K562 (cell line): ENCODE measurements around the gene FES. TPM values are rescaled to one million over a fixed set of nuclear protein-coding genes. Genes with fewer than 3 reads are reported as not detected.

Experiments used
- ATAC-seq: fragments of 200-7000 bp; cut with Tn5 transposase; 3 replicates; pipeline ENCODE4 v1.9.1; 2020; ENCODE audit warnings: moderate library complexity
- BruUV-seq: library from RNA; stranded (reverse); fragments of 400-500 nt; replicated peaks from 2 replicates; lab custom pipeline; 2021; lab: Mats Ljungman, UMichigan
- CTCF ChIA-PET: fragments of 300-600 bp; formaldehyde crosslinking; extraction: SDS; loops from one replicate; lab custom pipeline; 2021; ENCODE audit warnings: low intra/inter-chr PET ratio; lab: Yijun Ruan, JAX
- POLR2A ChIA-PET: fragments of 300-600, 350-650 bp; sonication (Branson Sonifier 250); formaldehyde crosslinking; extraction: SDS; loops from one replicate; lab custom pipeline; 2021; ENCODE audit warnings: antibody characterized with exemption, inconsistent platforms; lab: Yijun Ruan, JAX
- DNase-seq, 4 experiments: peaks; one replicate each; pipeline versions ENCODE4 v3.0.0 to v3.0.0-alpha.2; 2011 to 2018; ENCODE audit warnings: low spot score in 3 of 4, mixed read lengths in 3 of 4; ENCODE audit errors: extremely low read depth in 1 of 4
- FAIRE-seq: peaks from 2 replicates; lab custom pipeline; 2011; peaks lifted over from hg19 to GRCh38; lab: Jason Lieb, UNC
- H2AFZ ChIP-seq: 2 replicates; pipeline ENCODE4 v1.6.0; 2011; ENCODE audit warnings: low read depth, low read length, control low read depth, inconsistent platforms
- H3K27ac ChIP-seq: fragments of 200-600 bp; 3 replicates; pipeline ENCODE4 v1.8.0; 2011; ENCODE audit warnings: low read depth, mild to moderate bottlenecking, control low read depth, inconsistent platforms, low read length, moderate library complexity, mixed read lengths; ENCODE audit errors: extremely low read depth
- H3K27me3 ChIP-seq, 2 experiments: fragments of 300-600 bp in 1 of 2; 2 replicates in 1 of 2; 3 replicates in 1 of 2; pipeline versions ENCODE4 v1.6.0 to v1.8.0; 2011; ENCODE audit warnings: inconsistent platforms in 2 of 2, low read length in 2 of 2, mild to moderate bottlenecking in 1 of 2, mixed read lengths in 1 of 2, moderate library complexity in 1 of 2; ENCODE audit not compliant: control insufficient read depth in 2 of 2, insufficient read depth in 2 of 2
- H3K36me3 ChIP-seq: fragments of 300-600 bp; 3 replicates; pipeline ENCODE4 v1.8.0; 2011; ENCODE audit warnings: mild to moderate bottlenecking, low read length, inconsistent platforms; ENCODE audit not compliant: control insufficient read depth, insufficient read depth
- H3K4me1 ChIP-seq, 2 experiments: fragments of 200-600 bp in 1 of 2; replicated peaks in 1 of 2; 2 replicates in 1 of 2; 3 replicates in 1 of 2; pipeline versions ENCODE4 v1.5.1 to v1.8.0; 2011; ENCODE audit warnings: inconsistent platforms in 2 of 2, low read length in 2 of 2, mild to moderate bottlenecking in 1 of 2, mixed read lengths in 1 of 2, moderate library complexity in 1 of 2; ENCODE audit not compliant: control insufficient read depth in 2 of 2, insufficient read depth in 2 of 2
- H3K4me2 ChIP-seq: 2 replicates; pipeline ENCODE4 v1.6.1; 2011; ENCODE audit warnings: low read length, control low read depth, inconsistent platforms, mixed read lengths; ENCODE audit not compliant: insufficient read depth
- H3K4me3 ChIP-seq: fragments of 200-600 bp; sonication (generic), shearing (Covaris generic); 2 replicates; pipeline ENCODE4 v1.5.1; 2016; ENCODE audit warnings: control low read depth, inconsistent platforms
- H3K79me2 ChIP-seq: fragments of 200-600 bp; 3 replicates; pipeline ENCODE4 v1.8.0; 2011; ENCODE audit warnings: low read length, inconsistent platforms; ENCODE audit not compliant: control insufficient read depth, insufficient read depth
- H3K9ac ChIP-seq, 2 experiments: 2 replicates each; pipeline versions ENCODE4 v1.6.0 to v1.6.1; 2011; ENCODE audit warnings: low read depth in 2 of 2, low read length in 2 of 2, control low read depth in 1 of 2, inconsistent platforms in 1 of 2, mild to moderate bottlenecking in 1 of 2, mixed read lengths in 1 of 2; ENCODE audit not compliant: insufficient read depth in 1 of 2
- H3K9me1 ChIP-seq: one replicate; pipeline ENCODE4 v1.6.0; 2011; ENCODE audit warnings: inconsistent platforms, mild to moderate bottlenecking, low read length, moderate library complexity; ENCODE audit not compliant: control insufficient read depth, insufficient read depth
- H3K9me3 ChIP-seq: replicated peaks from 2 replicates; pipeline ENCODE4 v1.5.1; 2011; ENCODE audit warnings: low read depth, low read length, inconsistent platforms; ENCODE audit not compliant: control insufficient read depth, insufficient read depth
- H4K20me1 ChIP-seq: replicated peaks from 2 replicates; pipeline ENCODE4 v1.6.1; 2011; ENCODE audit warnings: low read length, inconsistent platforms, mixed read lengths; ENCODE audit not compliant: control insufficient read depth, insufficient read depth
- ARID1B ChIP-seq: fragments of 450-650 bp; IDR thresholded peaks from 2 replicates; pipeline ENCODE4 v1.6.1; 2016; ENCODE audit warnings: antibody characterized with exemption, mild to moderate bottlenecking, inconsistent platforms
- BRD4 ChIP-seq: fragments of 200-600 bp; sonication (generic); IDR thresholded peaks from 2 replicates; pipeline ENCODE4 v1.6.1; 2017; ENCODE audit warnings: inconsistent platforms
- DMBX1 ChIP-seq: fragments of 250-450 bp; sonication (Bioruptor Pico); IDR thresholded peaks from 2 replicates; pipeline ENCODE4 v1.8.0; 2022; ENCODE audit warnings: inconsistent platforms, mild to moderate bottlenecking, moderate library complexity, borderline replicate concordance
- HDAC3 ChIP-seq: fragments of 450-650 bp; IDR thresholded peaks from 2 replicates; pipeline ENCODE4 v1.6.1; 2018; ENCODE audit warnings: borderline replicate concordance, mild to moderate bottlenecking, moderate library complexity; ENCODE audit not compliant: partially characterized antibody
- MTA3 ChIP-seq: fragments of 450-650 bp; formaldehyde crosslinking; IDR thresholded peaks from 2 replicates; pipeline ENCODE4 v1.6.1; 2017; ENCODE audit warnings: mild to moderate bottlenecking, borderline replicate concordance
- MTF1 ChIP-seq: fragments of 250-450 bp; sonication (Bioruptor Pico); IDR thresholded peaks from 2 replicates; pipeline ENCODE4 v1.9.0; 2021; ENCODE audit warnings: moderate library complexity, mild to moderate bottlenecking, inconsistent platforms, borderline replicate concordance
- RBFOX2 ChIP-seq: fragments of 200-400 bp; formaldehyde crosslinking; IDR thresholded peaks from 2 replicates; pipeline ENCODE4 v1.6.1; 2017; ENCODE audit warnings: low read depth, mild to moderate bottlenecking, low read length, moderate library complexity
- YBX1 ChIP-seq: fragments of 450-650 bp; IDR thresholded peaks from 2 replicates; pipeline ENCODE4 v1.7.1; 2016; ENCODE audit warnings: mild to moderate bottlenecking
- ZFPM2 ChIP-seq: fragments of 250-450 bp; sonication (Bioruptor Pico); IDR thresholded peaks from 2 replicates; pipeline ENCODE4 v1.5.1; 2022; ENCODE audit warnings: mild to moderate bottlenecking
- ZKSCAN1 ChIP-seq: fragments of 150-350 bp; IDR thresholded peaks from 2 replicates; pipeline ENCODE4 v1.6.1; 2016; ENCODE audit warnings: low read depth, low read length
- ZNF212 ChIP-seq: fragments of 450-650 bp; formaldehyde crosslinking; IDR thresholded peaks from 2 replicates; pipeline ENCODE4 v1.4.0; 2020; ENCODE audit warnings: mild to moderate bottlenecking
- ZNF282 ChIP-seq: sonication (generic); formaldehyde crosslinking; IDR thresholded peaks from 2 replicates; pipeline ENCODE4 v1.8.1; 2023; ENCODE audit warnings: missing genetic modification reagents
- ZNF354B ChIP-seq: fragments of 250-450 bp; sonication (Bioruptor Pico); IDR thresholded peaks from 2 replicates; pipeline ENCODE4 v1.4.0; 2020
- ZNF785 ChIP-seq: fragments of 250-450 bp; sonication (Bioruptor Pico); IDR thresholded peaks from 2 replicates; pipeline ENCODE4 v1.4.0; 2020; ENCODE audit warnings: mild to moderate bottlenecking
- WGBS: fragments of 100-300 bp; shearing (Covaris generic); methylation state at CpG from one replicate; pipeline ENCODE4 v1.1.6; 2016; ENCODE audit warnings: low coverage, mixed read lengths; ENCODE audit not compliant: insufficient coverage; ENCODE audit errors: missing lambda C conversion rate; 5-methylcytosine and 5-hydroxymethylcytosine counted together
- in situ Hi-C: fragments of 300-500 bp; cut with MboI; formaldehyde crosslinking; loops from 4 replicates; pipeline ENCODE4 v1.15.0; 2018; ENCODE audit warnings: inconsistent platforms, mixed read lengths
- intact Hi-C: fragments of 100-400 bp; cut with micrococcal nuclease; formaldehyde crosslinking; loops from 2 replicates; pipeline ENCODE4 v1.14.2; 2022
- polyA plus RNA-seq, 8 experiments: library from polyadenylated mRNA; depleted of rRNA in 4 of 8; stranded (reverse) in 5 of 8; unstranded in 3 of 8; fragments of >200 nt; fragmentation: Nextera tagmentation in 2 of 8; fragmentation: Illumina TruSeq in 1 of 8; extraction: Ambion mirVana in 2 of 8; extraction: Trizol in 1 of 8; gene quantifications; 2 replicates each; pipeline versions ENCODE4 v1.2.1 to v1.2.3, GENCODE V29; 2011 to 2014; ENCODE audit warnings: inconsistent platforms in 1 of 8, missing spikeins in 1 of 8
- total RNA-seq, 7 experiments: library from RNA; depleted of rRNA in 6 of 7; stranded (reverse); fragments of >200 nt in 6 of 7; fragmentation: Illumina TruSeq in 2 of 7; extraction: Trizol in 2 of 7; gene quantifications; 2 replicates each; pipeline versions ENCODE4 v1.2.1 to v1.2.3, GENCODE V29; 2011 to 2021; ENCODE audit warnings: low replicate concordance in 1 of 7
- TF ChIP-seq, protein P1 (sequence below): sonication (generic); formaldehyde crosslinking; IDR thresholded peaks from 2 replicates; pipeline ENCODE4 v1.8.1; 2023; ENCODE audit warnings: mild to moderate bottlenecking, missing genetic modification reagents
- TF ChIP-seq, protein P2 (sequence below): fragments of 450-650 bp; IDR thresholded peaks from 2 replicates; pipeline ENCODE4 v1.6.1; 2016; ENCODE audit warnings: low read depth, mild to moderate bottlenecking, moderate library complexity
- TF ChIP-seq, protein P3 (sequence below): fragments of 450-650 bp; IDR thresholded peaks from 2 replicates; pipeline ENCODE4 v1.7.0; 2016; ENCODE audit warnings: borderline replicate concordance

Gene FES
- total and polyA plus RNA-seq, 9 of the 15 experiments (the other 6 are each of a cell fraction or from before 2014, with no cell fraction given) = 0.38 to 2.6 (median 0.82) TPM

DNA sequence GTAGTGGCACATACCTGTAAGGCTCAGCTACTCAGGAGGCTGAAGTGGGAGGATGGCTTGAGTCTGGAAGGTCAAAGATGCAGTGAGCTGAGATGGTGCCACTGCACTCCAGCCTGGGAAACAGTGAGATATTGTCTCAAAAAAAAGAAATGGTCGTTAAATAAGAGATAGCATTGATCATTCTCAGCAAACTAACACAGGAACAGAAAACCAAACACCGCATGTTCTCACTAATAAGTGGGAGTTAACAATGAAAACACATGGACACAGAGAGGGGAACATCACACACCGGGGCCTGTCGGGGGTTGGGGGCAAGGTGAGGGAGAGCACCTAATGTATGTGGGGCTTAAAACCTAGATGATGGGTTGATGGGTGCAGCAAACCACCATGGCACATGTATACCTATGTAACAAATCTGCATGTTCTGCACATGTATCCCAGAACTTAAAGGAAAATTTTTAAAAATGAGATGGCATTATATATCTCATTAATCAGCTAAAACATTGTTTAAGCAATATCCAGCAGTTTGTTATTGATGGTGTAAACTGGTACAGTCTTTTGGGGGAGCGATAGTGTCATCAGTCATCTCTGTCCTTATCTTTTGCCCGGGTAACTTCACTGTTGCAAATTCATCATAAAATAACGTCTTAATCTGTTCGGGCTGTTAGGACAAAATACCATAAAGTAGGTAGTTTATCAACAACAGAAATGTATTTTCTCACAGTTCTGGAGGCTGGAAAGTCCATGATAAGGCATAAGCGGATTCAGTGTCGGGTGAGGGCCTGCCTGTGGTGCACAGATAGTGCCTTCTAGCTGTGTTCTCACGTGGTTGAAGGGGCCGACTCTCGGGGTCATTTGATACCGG is 17.1 kb downstream of the FES start:
- Histone ChIP-seq H3K36me3 (peaks cover 23% of the 10 kb centered on the region), H3K9ac (peak overlapping the region; percentile 95 to 99; a peak in 3 of 4 replicates), H4K20me1 (no peaks in the 10 kb centered on the region), H3K27me3 (no peaks in the 10 kb centered on the region), H3K9me3 (no peaks in the 10 kb centered on the region), H2AFZ (no peak overlapping the region), H3K4me1 (peaks cover 31 to 61% of the 10 kb centered on the region in 2 experiments; a peak in 4 of 5 replicates), H3K27ac (peak overlapping the region; percentile 99), H3K4me2 (peak overlapping the region; percentile 93), H3K9me1 (peaks cover 4% of the 10 kb centered on the region), H3K79me2 (peaks cover 44% of the 10 kb centered on the region), H3K4me3 (peak overlapping the region; percentile 69; the same call in 1 of the 2 replicates)
- FAIRE-seq = peak; percentile 98
- CTCF ChIA-PET = interaction anchor here (0.7 to 1.8 kb wide), 4 partner anchors 30 to 131 kb away, joined by 3 to 6 read pairs (median 4); partner anchors contain the start of gene UNC45A
- POLR2A ChIA-PET = interaction anchor here (0.6 to 7.0 kb wide), 14 partner anchors 9 to 184 kb away, joined by 3 to 70 read pairs (median 4); partner anchors contain the start of genes BLM, HDDC3 and UNC45A
- intact Hi-C loops (loop anchor here (1.0 to 2.0 kb wide), 2 partner anchors 30 to 61 kb away; no protein-coding TSS in a partner anchor), in situ Hi-C loops (no loop called here)
- WGBS = under 1% methylated on average over 14 of the region's 14 CpGs
- BruUV-seq = no TSS peak
- ATAC-seq = peak; percentile 71
- peak; percentile 85 to 98 (median 91) for DNase-seq
- TF ChIP-seq ARID1B (peak; percentile 100), RBFOX2 (no peak), MTA3 (peak; percentile 53), ZFPM2 (CRISPR knock-in tag) (no peak), HDAC3 (peak; percentile 99), BRD4 (no peak), DMBX1 (CRISPR knock-in tag) (peak; percentile 97), ZKSCAN1 (0 out of 2 replicates have a peak, but pooled peaks have one; percentile 49), ZNF785 (CRISPR knock-in tag) (no peak), MTF1 (CRISPR knock-in tag) (no peak), ZNF354B (CRISPR knock-in tag) (peak; percentile 75; the same call in 1 of the 2 replicates), ZNF212 (CRISPR knock-in tag) (no peak), ZNF282 (no peak), YBX1 (no peak)
- TF ChIP-seq, protein P1, sequence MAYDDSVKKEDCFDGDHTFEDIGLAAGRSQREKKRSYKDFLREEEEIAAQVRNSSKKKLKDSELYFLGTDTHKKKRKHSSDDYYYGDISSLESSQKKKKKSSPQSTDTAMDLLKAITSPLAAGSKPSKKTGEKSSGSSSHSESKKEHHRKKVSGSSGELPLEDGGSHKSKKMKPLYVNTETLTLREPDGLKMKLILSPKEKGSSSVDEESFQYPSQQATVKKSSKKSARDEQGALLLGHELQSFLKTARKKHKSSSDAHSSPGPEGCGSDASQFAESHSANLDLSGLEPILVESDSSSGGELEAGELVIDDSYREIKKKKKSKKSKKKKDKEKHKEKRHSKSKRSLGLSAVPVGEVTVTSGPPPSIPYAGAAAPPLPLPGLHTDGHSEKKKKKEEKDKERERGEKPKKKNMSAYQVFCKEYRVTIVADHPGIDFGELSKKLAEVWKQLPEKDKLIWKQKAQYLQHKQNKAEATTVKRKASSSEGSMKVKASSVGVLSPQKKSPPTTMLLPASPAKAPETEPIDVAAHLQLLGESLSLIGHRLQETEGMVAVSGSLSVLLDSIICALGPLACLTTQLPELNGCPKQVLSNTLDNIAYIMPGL (CRISPR knock-in tag) = no peak
- TF ChIP-seq, protein P2, sequence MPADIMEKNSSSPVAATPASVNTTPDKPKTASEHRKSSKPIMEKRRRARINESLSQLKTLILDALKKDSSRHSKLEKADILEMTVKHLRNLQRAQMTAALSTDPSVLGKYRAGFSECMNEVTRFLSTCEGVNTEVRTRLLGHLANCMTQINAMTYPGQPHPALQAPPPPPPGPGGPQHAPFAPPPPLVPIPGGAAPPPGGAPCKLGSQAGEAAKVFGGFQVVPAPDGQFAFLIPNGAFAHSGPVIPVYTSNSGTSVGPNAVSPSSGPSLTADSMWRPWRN = peak; percentile 92
- TF ChIP-seq, protein P3, sequence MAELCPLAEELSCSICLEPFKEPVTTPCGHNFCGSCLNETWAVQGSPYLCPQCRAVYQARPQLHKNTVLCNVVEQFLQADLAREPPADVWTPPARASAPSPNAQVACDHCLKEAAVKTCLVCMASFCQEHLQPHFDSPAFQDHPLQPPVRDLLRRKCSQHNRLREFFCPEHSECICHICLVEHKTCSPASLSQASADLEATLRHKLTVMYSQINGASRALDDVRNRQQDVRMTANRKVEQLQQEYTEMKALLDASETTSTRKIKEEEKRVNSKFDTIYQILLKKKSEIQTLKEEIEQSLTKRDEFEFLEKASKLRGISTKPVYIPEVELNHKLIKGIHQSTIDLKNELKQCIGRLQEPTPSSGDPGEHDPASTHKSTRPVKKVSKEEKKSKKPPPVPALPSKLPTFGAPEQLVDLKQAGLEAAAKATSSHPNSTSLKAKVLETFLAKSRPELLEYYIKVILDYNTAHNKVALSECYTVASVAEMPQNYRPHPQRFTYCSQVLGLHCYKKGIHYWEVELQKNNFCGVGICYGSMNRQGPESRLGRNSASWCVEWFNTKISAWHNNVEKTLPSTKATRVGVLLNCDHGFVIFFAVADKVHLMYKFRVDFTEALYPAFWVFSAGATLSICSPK = no peak
